Measurements from ENCODE around the gene DYNC1H1. TPM values are rescaled to one million over a fixed set of nuclear protein-coding genes. Genes with fewer than 3 reads are reported as not detected.

The DYNC1H1 gene
- total and polyA plus RNA-seq, 2 of the 13 experiments (the other 11 are each of a cell fraction or from before 2014, with no cell fraction given), result 74.4 to 239 TPM

GRCh38 chr14:102046337-102047278 is 82.2 kb downstream of the DYNC1H1 start (continued):
- TF ChIP-seq AHDC1 (CRISPR knock-in tag; IDR thresholded peaks at IDR 0.05; ENCODE audit: borderline replicate concordance) (no peak), NCOR1 (IDR thresholded peaks at IDR 0.05; ENCODE audit: borderline replicate concordance, low read length) (no peak), HDAC1 (CRISPR knock-in tag; IDR thresholded peaks at IDR 0.05) (no peak), PAWR (CRISPR knock-in tag; IDR thresholded peaks at IDR 0.05; ENCODE audit: borderline replicate concordance) (no peak), SOX5 (CRISPR knock-in tag; IDR thresholded peaks at IDR 0.05; ENCODE audit: borderline replicate concordance) (no peak), NFE2L1 (CRISPR knock-in tag; IDR thresholded peaks at IDR 0.05; ENCODE audit: borderline replicate concordance) (no peak), SATB2 (CRISPR knock-in tag; IDR thresholded peaks at IDR 0.05) (no peak), GRHL1 (CRISPR knock-in tag; conservative IDR thresholded peaks at IDR 0.05) (no peak), THYN1 (CRISPR knock-in tag; IDR thresholded peaks at IDR 0.05; ENCODE audit: borderline replicate concordance, low read depth) (no peak), RBM22 (optimal IDR thresholded peaks at IDR 0.05; ENCODE audit: low read length) (peak; percentile 69), ZBTB38 (CRISPR knock-in tag; IDR thresholded peaks at IDR 0.05) (peak; percentile 78), ZNF33A (CRISPR knock-in tag; IDR thresholded peaks at IDR 0.05; ENCODE audit: borderline replicate concordance) (no peak), KLF6 (CRISPR knock-in tag; IDR thresholded peaks at IDR 0.05) (no peak), TAF15 (IDR thresholded peaks at IDR 0.05; ENCODE audit: low read depth, low read length, poor library complexity, severe bottlenecking) (no peak), GABPB1 (CRISPR knock-in tag; IDR thresholded peaks at IDR 0.05) (peak; percentile 12; the same call in 1 of the 2 replicates)
- TF ChIP-seq, protein P1, sequence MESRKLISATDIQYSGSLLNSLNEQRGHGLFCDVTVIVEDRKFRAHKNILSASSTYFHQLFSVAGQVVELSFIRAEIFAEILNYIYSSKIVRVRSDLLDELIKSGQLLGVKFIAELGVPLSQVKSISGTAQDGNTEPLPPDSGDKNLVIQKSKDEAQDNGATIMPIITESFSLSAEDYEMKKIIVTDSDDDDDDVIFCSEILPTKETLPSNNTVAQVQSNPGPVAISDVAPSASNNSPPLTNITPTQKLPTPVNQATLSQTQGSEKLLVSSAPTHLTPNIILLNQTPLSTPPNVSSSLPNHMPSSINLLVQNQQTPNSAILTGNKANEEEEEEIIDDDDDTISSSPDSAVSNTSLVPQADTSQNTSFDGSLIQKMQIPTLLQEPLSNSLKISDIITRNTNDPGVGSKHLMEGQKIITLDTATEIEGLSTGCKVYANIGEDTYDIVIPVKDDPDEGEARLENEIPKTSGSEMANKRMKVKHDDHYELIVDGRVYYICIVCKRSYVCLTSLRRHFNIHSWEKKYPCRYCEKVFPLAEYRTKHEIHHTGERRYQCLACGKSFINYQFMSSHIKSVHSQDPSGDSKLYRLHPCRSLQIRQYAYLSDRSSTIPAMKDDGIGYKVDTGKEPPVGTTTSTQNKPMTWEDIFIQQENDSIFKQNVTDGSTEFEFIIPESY (CRISPR knock-in tag; IDR thresholded peaks at IDR 0.05), result peak; percentile 86
- TF ChIP-seq, protein P2, sequence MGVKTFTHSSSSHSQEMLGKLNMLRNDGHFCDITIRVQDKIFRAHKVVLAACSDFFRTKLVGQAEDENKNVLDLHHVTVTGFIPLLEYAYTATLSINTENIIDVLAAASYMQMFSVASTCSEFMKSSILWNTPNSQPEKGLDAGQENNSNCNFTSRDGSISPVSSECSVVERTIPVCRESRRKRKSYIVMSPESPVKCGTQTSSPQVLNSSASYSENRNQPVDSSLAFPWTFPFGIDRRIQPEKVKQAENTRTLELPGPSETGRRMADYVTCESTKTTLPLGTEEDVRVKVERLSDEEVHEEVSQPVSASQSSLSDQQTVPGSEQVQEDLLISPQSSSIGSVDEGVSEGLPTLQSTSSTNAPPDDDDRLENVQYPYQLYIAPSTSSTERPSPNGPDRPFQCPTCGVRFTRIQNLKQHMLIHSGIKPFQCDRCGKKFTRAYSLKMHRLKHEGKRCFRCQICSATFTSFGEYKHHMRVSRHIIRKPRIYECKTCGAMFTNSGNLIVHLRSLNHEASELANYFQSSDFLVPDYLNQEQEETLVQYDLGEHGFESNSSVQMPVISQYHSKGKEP (CRISPR knock-in tag; IDR thresholded peaks at IDR 0.05), result no peak
